Measurements from ENCODE around the gene TPST1. TPM values are rescaled to one million over a fixed set of nuclear protein-coding genes. Genes with fewer than 3 reads are reported as not detected.

Gene TPST1
- total RNA-seq, 1 donor from 2014 or later: 26.8 TPM

DNA sequence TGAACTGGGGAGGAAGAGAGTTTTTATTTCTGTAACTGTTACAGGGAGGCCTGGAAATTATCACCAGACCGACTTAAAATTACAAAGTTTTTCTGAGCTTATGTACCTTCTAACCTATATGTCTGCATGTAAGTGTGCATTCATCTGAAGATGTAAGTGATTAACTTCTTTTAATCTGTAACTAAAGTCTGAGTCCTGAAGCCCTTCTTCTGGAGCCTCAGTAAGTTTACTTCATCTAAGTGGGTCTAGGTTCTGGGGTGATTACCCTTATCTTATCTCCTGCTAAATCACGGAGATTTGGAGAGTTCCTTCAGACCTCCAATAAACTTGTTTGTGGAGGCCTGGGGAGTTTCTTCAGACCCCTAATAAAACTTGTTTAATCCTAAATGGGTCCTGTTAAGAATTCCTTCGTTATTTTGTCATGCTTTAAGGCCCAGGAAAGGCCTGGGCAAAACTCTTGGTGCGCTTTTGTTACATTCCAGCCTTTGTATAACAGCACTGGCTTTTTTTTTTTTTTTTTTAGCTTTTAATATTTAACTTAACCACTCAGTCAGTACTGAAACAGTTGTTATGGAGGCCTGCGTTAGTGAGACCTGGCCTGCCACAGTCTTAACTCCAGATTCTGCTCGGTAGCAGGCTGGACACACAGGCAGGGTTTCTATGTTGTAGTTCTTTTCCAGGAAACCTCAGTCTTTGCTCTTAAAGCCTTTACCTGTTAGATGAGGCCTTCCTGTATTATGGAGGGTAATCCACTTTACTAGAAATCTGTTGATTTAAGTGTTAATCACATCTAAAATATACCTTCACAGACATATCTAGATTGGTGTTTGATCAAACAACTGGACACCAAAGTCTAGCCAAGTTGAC is 33.0 kb downstream of the TPST1 start:
- H3K4me1 Mint-ChIP-seq (ENCODE audit: unreplicated experiment): peaks cover 7% of the 10 kb centered on the region
- no peaks in the 10 kb centered on the region for H3K27me3 Mint-ChIP-seq (ENCODE audit: unreplicated experiment)
- peak overlapping the region; percentile 5 for H3K27ac Mint-ChIP-seq (ENCODE audit: unreplicated experiment)
- no peaks in the 10 kb centered on the region for H3K9me3 Mint-ChIP-seq (ENCODE audit: unreplicated experiment)
- DNase-seq (ENCODE audit: extremely low spot score, unreplicated experiment): no peak
- H3K4me3 Mint-ChIP-seq (ENCODE audit: unreplicated experiment): no peak overlapping the region
- TF ChIP-seq, protein P1, sequence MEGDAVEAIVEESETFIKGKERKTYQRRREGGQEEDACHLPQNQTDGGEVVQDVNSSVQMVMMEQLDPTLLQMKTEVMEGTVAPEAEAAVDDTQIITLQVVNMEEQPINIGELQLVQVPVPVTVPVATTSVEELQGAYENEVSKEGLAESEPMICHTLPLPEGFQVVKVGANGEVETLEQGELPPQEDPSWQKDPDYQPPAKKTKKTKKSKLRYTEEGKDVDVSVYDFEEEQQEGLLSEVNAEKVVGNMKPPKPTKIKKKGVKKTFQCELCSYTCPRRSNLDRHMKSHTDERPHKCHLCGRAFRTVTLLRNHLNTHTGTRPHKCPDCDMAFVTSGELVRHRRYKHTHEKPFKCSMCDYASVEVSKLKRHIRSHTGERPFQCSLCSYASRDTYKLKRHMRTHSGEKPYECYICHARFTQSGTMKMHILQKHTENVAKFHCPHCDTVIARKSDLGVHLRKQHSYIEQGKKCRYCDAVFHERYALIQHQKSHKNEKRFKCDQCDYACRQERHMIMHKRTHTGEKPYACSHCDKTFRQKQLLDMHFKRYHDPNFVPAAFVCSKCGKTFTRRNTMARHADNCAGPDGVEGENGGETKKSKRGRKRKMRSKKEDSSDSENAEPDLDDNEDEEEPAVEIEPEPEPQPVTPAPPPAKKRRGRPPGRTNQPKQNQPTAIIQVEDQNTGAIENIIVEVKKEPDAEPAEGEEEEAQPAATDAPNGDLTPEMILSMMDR (IDR thresholded peaks at IDR 0.05): no peak
- peaks cover 2% of the 10 kb centered on the region for H3K36me3 Mint-ChIP-seq (ENCODE audit: unreplicated experiment)

DNA sequence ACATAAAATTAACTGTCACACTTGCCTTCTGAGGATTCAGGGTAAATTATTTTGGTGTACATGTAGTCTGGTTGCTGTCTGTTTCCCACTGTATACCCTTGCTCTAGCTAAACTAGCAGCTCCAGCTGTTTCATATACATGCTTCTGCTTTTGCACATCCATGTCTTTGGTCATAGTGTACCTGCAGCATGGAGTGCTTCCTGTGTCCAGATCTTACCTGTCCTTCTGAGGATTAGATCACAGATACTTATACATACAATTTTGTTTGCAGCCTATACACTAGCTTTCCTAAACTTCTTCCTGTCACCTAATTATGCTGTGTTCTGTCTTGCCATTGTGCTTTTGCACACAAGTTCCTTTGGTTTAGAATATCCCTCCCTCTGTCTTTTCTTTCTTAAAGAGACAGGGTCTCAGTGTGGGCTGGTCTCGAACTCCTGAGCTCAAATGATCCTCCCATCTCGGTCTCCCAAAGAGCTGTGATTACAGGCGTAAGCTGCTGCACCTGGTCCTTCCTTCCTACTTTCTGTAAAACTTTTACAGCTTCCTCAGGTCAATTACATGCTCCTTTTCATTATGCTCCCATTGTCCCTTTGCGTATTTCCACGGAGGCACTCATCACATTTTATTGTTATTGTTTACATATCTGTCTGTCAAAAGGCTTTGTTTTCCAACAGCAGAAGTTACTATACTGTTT is 33.8 kb downstream of the TPST1 start:
- no peaks in the 10 kb centered on the region for H3K9me3 Mint-ChIP-seq (ENCODE audit: unreplicated experiment)
- TF ChIP-seq, protein P1 (IDR thresholded peaks at IDR 0.05): no peak
- no peak for DNase-seq (ENCODE audit: extremely low spot score, unreplicated experiment)
- no peaks in the 10 kb centered on the region for H3K36me3 Mint-ChIP-seq (ENCODE audit: unreplicated experiment)
- peaks cover 7% of the 10 kb centered on the region for H3K4me1 Mint-ChIP-seq (ENCODE audit: unreplicated experiment)
- H3K4me3 Mint-ChIP-seq (ENCODE audit: unreplicated experiment): no peak overlapping the region
- no peaks in the 10 kb centered on the region for H3K27me3 Mint-ChIP-seq (ENCODE audit: unreplicated experiment)
- H3K27ac Mint-ChIP-seq (ENCODE audit: unreplicated experiment): no peak overlapping the region

DNA sequence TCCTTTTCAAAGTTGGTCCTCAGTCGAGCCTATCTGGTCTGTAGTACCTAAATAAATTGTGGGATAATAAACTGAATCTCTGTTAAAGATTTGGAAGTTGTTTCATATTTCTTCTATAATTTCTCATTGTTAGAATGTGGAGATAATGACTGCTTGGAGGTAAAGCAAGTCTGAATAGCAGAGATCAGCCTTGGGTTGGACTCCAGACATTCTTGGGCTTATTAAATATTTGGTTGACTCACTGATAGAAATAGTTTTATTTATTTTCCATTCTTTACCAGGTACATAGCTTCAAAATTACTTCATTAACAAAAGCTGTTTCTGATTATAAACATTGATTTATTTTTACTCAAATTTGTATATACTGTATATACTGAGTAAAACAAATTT is 34.3 kb downstream of the TPST1 start:
- no peaks in the 10 kb centered on the region for H3K36me3 Mint-ChIP-seq (ENCODE audit: unreplicated experiment)
- DNase-seq (ENCODE audit: extremely low spot score, unreplicated experiment): no peak
- H3K27ac Mint-ChIP-seq (ENCODE audit: unreplicated experiment): no peak overlapping the region
- H3K4me1 Mint-ChIP-seq (ENCODE audit: unreplicated experiment): peaks cover 10% of the 10 kb centered on the region
- TF ChIP-seq, protein P1 (IDR thresholded peaks at IDR 0.05): no peak
- H3K9me3 Mint-ChIP-seq (ENCODE audit: unreplicated experiment): no peaks in the 10 kb centered on the region
- no peak overlapping the region for H3K4me3 Mint-ChIP-seq (ENCODE audit: unreplicated experiment)
- H3K27me3 Mint-ChIP-seq (ENCODE audit: unreplicated experiment): no peaks in the 10 kb centered on the region

DNA sequence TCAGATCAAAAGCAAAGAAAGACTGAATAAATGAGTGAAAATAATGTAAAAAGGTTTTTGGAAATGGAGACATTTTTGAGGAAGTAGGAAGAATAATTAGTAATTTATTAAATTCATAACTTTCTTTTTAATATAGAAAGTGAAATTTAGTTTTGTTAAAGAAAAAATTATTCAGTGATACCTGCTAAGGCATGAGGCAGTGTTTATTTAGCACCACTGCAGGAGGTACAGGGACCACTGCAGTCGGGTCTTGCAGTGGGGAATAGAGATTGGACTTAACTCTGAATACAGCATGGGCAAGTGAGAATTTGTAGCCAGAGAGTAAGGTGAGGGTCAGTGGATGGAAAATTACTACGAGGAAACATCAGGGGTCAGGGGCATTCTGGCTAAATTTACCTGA is 39.9 kb downstream of the TPST1 start:
- TF ChIP-seq, protein P1 (IDR thresholded peaks at IDR 0.05): no peak
- no peak for DNase-seq (ENCODE audit: extremely low spot score, unreplicated experiment)
- Mint-ChIP-seq H3K4me3 (ENCODE audit: unreplicated experiment) (no peak overlapping the region), H3K27me3 (ENCODE audit: unreplicated experiment) (no peaks in the 10 kb centered on the region), H3K9me3 (ENCODE audit: unreplicated experiment) (no peaks in the 10 kb centered on the region), H3K4me1 (ENCODE audit: unreplicated experiment) (peaks cover 19% of the 10 kb centered on the region), H3K27ac (ENCODE audit: unreplicated experiment) (no peak overlapping the region), H3K36me3 (ENCODE audit: unreplicated experiment) (peaks cover 4% of the 10 kb centered on the region)

DNA sequence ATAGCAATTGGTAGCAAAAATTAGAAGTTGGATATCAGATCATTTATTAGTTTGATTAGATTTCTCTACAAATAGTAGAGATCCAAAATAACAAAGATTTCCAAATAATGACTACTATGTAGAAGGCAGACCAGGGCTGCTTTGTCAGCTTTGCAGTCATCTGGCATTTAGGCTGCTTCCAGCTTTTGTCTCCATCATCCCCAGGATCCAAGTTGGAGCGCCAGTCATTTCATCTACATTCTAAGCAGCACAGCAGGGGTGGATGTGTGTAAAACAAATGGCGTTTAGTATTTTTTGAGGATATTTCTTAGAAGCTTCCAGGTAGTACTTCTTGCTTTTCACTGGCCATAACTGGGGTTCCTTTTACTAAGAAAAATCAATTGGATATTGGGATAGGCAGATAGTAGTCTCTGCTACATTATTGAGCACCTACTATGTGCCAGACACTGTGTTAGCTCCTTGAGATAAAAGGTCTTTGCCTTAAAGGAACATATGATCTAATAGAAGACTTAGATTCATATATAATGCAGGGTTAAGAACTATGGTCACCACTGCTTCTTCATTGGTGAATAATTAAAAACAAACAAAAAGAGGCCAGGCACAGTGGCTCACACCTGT is 41.5 kb downstream of the TPST1 start:
- no peaks in the 10 kb centered on the region for H3K9me3 Mint-ChIP-seq (ENCODE audit: unreplicated experiment)
- DNase-seq (ENCODE audit: extremely low spot score, unreplicated experiment): no peak
- no peaks in the 10 kb centered on the region for H3K27me3 Mint-ChIP-seq (ENCODE audit: unreplicated experiment)
- TF ChIP-seq, protein P1 (IDR thresholded peaks at IDR 0.05): no peak
- no peak overlapping the region for H3K4me3 Mint-ChIP-seq (ENCODE audit: unreplicated experiment)
- H3K36me3 Mint-ChIP-seq (ENCODE audit: unreplicated experiment): peaks cover 5% of the 10 kb centered on the region
- H3K4me1 Mint-ChIP-seq (ENCODE audit: unreplicated experiment): peaks cover 19% of the 10 kb centered on the region
- H3K27ac Mint-ChIP-seq (ENCODE audit: unreplicated experiment): peak overlapping the region; percentile 21

All from osteocyte (in vitro differentiated cells).